ENCODE data around the gene LDLRAD3. TPM values are rescaled to one million over a fixed set of nuclear protein-coding genes. Genes with fewer than 3 reads are reported as not detected.

Gene LDLRAD3
- total RNA-seq, 4 donors from 2014 or later = 19.4 to 49.5 (median 31.0) TPM

DNA sequence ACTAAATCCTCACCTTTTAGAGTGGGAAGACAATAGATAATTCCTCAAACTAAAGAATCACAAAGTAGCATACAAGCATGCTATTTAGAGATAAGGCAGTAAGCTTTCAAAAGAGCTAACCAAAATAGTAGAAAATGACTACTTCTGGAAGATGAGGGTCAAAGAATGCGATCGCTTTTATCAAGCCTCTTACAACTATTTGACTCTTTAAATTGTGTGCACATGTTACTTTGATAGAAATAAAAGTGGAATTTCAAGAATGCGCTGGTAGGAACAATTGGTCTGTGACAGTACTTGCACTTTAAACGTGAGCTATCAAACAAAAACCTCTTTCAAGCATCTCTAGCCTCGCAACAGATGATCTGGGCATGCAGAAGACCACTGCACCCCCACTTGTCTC is 248.1 kb downstream of the LDLRAD3 start:
- H3K4me3 ChIP-seq = no peak overlapping the region
- H3K36me3 ChIP-seq = no peaks in the 10 kb centered on the region
- TF ChIP-seq EP300 (IDR thresholded peaks at IDR 0.05) = no peak
- TF ChIP-seq CTCF (IDR thresholded peaks at IDR 0.05) = no peak
- no peak for DNase-seq (ENCODE audit: low spot score in 2 of 2)
- no peaks in the 10 kb centered on the region for H3K9me3 ChIP-seq
- H3K4me1 ChIP-seq = peaks cover 0 to 16% (median 3%) of the 10 kb centered on the region in 4 donors
- 46 to 74% methylated on average over 5 of the region's 5 CpGs for WGBS, 2 donors
- H3K27ac ChIP-seq = no peak overlapping the region
- H3K27me3 ChIP-seq = no peaks in the 10 kb centered on the region

DNA sequence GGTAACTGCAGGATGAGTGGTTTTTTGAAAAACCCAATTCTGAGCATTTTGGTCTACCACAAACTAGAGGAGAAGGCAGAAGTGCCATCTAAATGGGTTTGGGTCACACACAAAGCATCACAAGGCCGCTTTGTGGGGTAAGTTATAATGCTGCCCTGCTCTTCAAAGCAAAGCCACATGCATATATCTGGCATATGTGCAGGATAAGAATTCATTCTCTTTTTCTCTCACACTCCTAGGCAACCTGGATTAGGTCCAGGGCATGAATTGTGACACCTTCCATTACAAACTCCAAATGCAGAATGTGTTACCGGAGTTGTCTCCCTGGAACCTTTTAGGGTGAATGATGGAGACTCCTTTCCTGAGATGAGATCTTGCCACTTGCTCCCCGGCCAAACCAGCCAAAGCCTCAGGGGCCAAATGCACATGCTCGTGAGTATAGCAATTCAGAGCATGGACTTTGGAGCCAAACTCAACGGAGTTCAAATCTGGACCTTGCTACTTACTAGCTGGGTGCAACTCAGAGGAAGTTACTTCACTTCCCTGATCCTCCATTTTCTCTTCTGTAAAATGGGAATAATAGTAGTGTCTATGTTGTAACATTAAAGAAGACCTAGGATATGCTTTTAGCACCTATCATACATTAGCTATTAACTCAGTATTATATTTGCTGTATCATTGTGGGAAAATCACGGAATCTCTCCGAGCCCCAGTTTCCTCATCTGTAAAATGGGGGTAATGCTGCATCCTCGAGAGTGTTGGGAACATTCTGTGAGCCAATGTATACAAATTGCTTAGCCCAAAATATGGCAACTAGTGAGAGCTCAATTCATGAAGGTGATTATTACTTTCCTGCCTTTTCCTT is 248.8 kb downstream of the LDLRAD3 start:
- Histone ChIP-seq H3K27me3 (no peaks in the 10 kb centered on the region), H3K9me3 (no peaks in the 10 kb centered on the region), H3K4me1 (peaks cover 0 to 23% (median 3%) of the 10 kb centered on the region in 4 donors), H3K36me3 (peaks cover 0 to 4% (median 0%) of the 10 kb centered on the region in 3 donors), H3K4me3 (no peak overlapping the region), H3K27ac (no peak overlapping the region)
- WGBS, 2 donors = 94% methylated on average over 8 of the region's 8 CpGs
- DNase-seq (ENCODE audit: low spot score in 2 of 2) = no peak
- TF ChIP-seq EP300 (IDR thresholded peaks at IDR 0.05) (no peak), POLR2A (IDR thresholded peaks at IDR 0.05) (no peak), CTCF (IDR thresholded peaks at IDR 0.05) (no peak)

DNA sequence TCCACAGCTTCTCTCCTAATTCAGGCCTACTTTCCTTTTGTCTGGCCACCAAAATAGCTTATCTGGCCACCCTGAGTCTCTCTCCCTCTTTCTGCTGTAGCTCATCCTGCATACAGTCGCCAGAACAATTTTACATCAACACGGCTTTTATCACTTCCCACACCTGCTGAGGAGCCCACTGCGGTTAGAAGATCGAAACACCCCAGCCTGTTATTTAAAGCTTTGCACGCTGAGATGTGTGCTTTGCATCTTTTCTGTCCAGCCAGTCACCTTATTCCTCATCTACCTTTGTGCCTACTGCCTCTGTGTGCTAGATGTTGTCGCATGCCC is 249.4 kb downstream of the LDLRAD3 start:
- H3K4me1 ChIP-seq = peaks cover 0 to 23% (median 3%) of the 10 kb centered on the region in 4 donors
- H3K9me3 ChIP-seq = no peaks in the 10 kb centered on the region
- peaks cover 0 to 10% (median 0%) of the 10 kb centered on the region in 3 donors for H3K36me3 ChIP-seq
- no peaks in the 10 kb centered on the region for H3K27me3 ChIP-seq
- H3K27ac ChIP-seq = no peak overlapping the region
- 84 to 93% methylated on average over 6 of the region's 6 CpGs for WGBS, 2 donors
- no peak for TF ChIP-seq CTCF (IDR thresholded peaks at IDR 0.05)
- no peak for TF ChIP-seq EP300 (IDR thresholded peaks at IDR 0.05)
- no peak for TF ChIP-seq POLR2A (IDR thresholded peaks at IDR 0.05)
- no peak for DNase-seq (ENCODE audit: low spot score in 2 of 2)
- H3K4me3 ChIP-seq = no peak overlapping the region

- H3K9me3 ChIP-seq = no peaks in the 10 kb centered on the region
- TF ChIP-seq EP300 (IDR thresholded peaks at IDR 0.05) = no peak
- no peak for TF ChIP-seq POLR2A (IDR thresholded peaks at IDR 0.05)
- TF ChIP-seq CTCF (IDR thresholded peaks at IDR 0.05) = no peak
- no peak overlapping the region for H3K4me3 ChIP-seq
- H3K36me3 ChIP-seq = peaks cover 0 to 14% (median 0%) of the 10 kb centered on the region in 3 donors
- no peak overlapping the region for H3K27ac ChIP-seq
- no peak for DNase-seq (ENCODE audit: low spot score in 2 of 2)
- H3K4me1 ChIP-seq = peaks cover 0 to 23% (median 3%) of the 10 kb centered on the region in 4 donors
- H3K27me3 ChIP-seq = no peaks in the 10 kb centered on the region
- 69 to 70% methylated on average over 1 of the region's 1 CpG for WGBS, 2 donors
These were observed 249.9 kb downstream of the LDLRAD3 start for GRCh38 chr11:36193721-36194120.
